K562 (cell line): Measurements from ENCODE around the gene MEF2D. TPM values are rescaled to one million over a fixed set of nuclear protein-coding genes. Genes with fewer than 3 reads are reported as not detected.

Source experiments
- CEBPB ChIP-seq: fragments of 450-650 bp; IDR thresholded peaks from 2 replicates; pipeline ENCODE4 v1.6.1; 2016; ENCODE audit warnings: missing genetic modification characterization, missing compliant biosample characterization
- CREBBP ChIP-seq: IDR thresholded peaks from one replicate; pipeline ENCODE4 v1.6.1; 2012; ENCODE audit warnings: low read depth, mild to moderate bottlenecking, control low read depth, inconsistent platforms, low read length
- CSDE1 ChIP-seq, 2 experiments: fragments of 450-650 bp; IDR thresholded peaks; 2 replicates each; pipeline ENCODE4 v1.6.1; 2016; ENCODE audit warnings: mild to moderate bottlenecking in 1 of 2
- DDX20 ChIP-seq: fragments of 450-650 bp; IDR thresholded peaks from 2 replicates; pipeline ENCODE4 v1.6.1; 2016; ENCODE audit warnings: missing genetic modification characterization, low read depth, mild to moderate bottlenecking, missing compliant biosample characterization, moderate library complexity
- GATAD2B ChIP-seq: fragments of 450-650 bp; IDR thresholded peaks from 2 replicates; pipeline ENCODE4 v1.6.1; 2017; ENCODE audit warnings: mild to moderate bottlenecking, borderline replicate concordance
- KDM4B ChIP-seq, 2 experiments: fragments of 450-650 bp in 1 of 2; sonication (generic) in 1 of 2; IDR thresholded peaks; 2 replicates each; pipeline ENCODE4 v1.6.1; 2016 to 2017; ENCODE audit warnings: borderline replicate concordance in 2 of 2, antibody characterized with exemption in 1 of 2, low read depth in 1 of 2, mild to moderate bottlenecking in 1 of 2
- NCOA1 ChIP-seq: fragments of 450-650 bp; IDR thresholded peaks from 2 replicates; pipeline ENCODE4 v1.6.1; 2016; ENCODE audit warnings: low read depth
- NCOR1 ChIP-seq: fragments of 450-650 bp; IDR thresholded peaks from 2 replicates; pipeline ENCODE4 v1.6.1; 2016; ENCODE audit warnings: mild to moderate bottlenecking, moderate library complexity
- OTX1 ChIP-seq: fragments of 450-650 bp; formaldehyde crosslinking; IDR thresholded peaks from 2 replicates; pipeline ENCODE4 v1.4.0; 2022; ENCODE audit warnings: mild to moderate bottlenecking
- PHTF2 ChIP-seq: fragments of 250-450 bp; sonication (Bioruptor Pico); IDR thresholded peaks from 2 replicates; pipeline ENCODE4 v1.5.0; 2021; ENCODE audit warnings: mild to moderate bottlenecking
- POLR2A ChIP-seq: fragments of 450-650 bp; conservative IDR thresholded peaks from 2 replicates; pipeline ENCODE4 v1.6.1; 2016
- RBM25 ChIP-seq: fragments of 200-400 bp; formaldehyde crosslinking; IDR thresholded peaks from 2 replicates; pipeline ENCODE4 v1.6.1; 2018; ENCODE audit warnings: low read length, low read depth, moderate library complexity; ENCODE audit not compliant: severe bottlenecking
- SMC3 ChIP-seq: conservative IDR thresholded peaks from 2 replicates; pipeline ENCODE4 v1.6.1; 2011; ENCODE audit warnings: low read depth, low read length, improper control_type of control experiment; ENCODE audit not compliant: insufficient read depth
- TCF3 ChIP-seq: sonication (generic); formaldehyde crosslinking; IDR thresholded peaks from 2 replicates; pipeline ENCODE4 v1.4.0; 2020; ENCODE audit warnings: mild to moderate bottlenecking, missing genetic modification reagents
- ZBTB17 ChIP-seq: fragments of 450-650 bp; formaldehyde crosslinking; IDR thresholded peaks from 2 replicates; pipeline ENCODE4 v1.4.0; 2020; ENCODE audit warnings: mild to moderate bottlenecking
- ZKSCAN8 ChIP-seq: fragments of 200-800 bp; sonication (Bioruptor generic); IDR thresholded peaks from 2 replicates; pipeline ENCODE4 v1.6.1; 2016; ENCODE audit warnings: missing genetic modification characterization, missing compliant biosample characterization
- ZNF134 ChIP-seq: fragments of 250-450 bp; sonication (Bioruptor Pico); conservative IDR thresholded peaks from 2 replicates; pipeline ENCODE4 v1.4.0; 2020
- ZNF589 ChIP-seq: fragments of 200-800 bp; sonication (Bioruptor generic); IDR thresholded peaks from 2 replicates; pipeline ENCODE4 v1.6.1; 2016; ENCODE audit warnings: low read depth, missing genetic modification characterization, missing compliant biosample characterization
- ZNF766 ChIP-seq: fragments of 200-800 bp; sonication (Bioruptor generic); conservative IDR thresholded peaks from 2 replicates; pipeline ENCODE4 v1.6.1; 2016; ENCODE audit warnings: missing genetic modification characterization, missing compliant biosample characterization
- polyA plus RNA-seq, 8 experiments: library from polyadenylated mRNA; depleted of rRNA in 4 of 8; stranded (reverse) in 5 of 8; unstranded in 3 of 8; fragments of >200 nt; fragmentation: Nextera tagmentation in 2 of 8; fragmentation: Illumina TruSeq in 1 of 8; extraction: Ambion mirVana in 2 of 8; extraction: Trizol in 1 of 8; gene quantifications; 2 replicates each; pipeline versions ENCODE4 v1.2.1 to v1.2.3, GENCODE V29; 2011 to 2014; ENCODE audit warnings: inconsistent platforms in 1 of 8, missing spikeins in 1 of 8
- total RNA-seq, 7 experiments: library from RNA; depleted of rRNA in 6 of 7; stranded (reverse); fragments of >200 nt in 6 of 7; fragmentation: Illumina TruSeq in 2 of 7; extraction: Trizol in 2 of 7; gene quantifications; 2 replicates each; pipeline versions ENCODE4 v1.2.1 to v1.2.3, GENCODE V29; 2011 to 2021; ENCODE audit warnings: low replicate concordance in 1 of 7
- TF ChIP-seq, protein P1 (sequence below), 2 experiments: fragments of 450-650 bp; IDR thresholded peaks; 2 replicates each; pipeline ENCODE4 v1.6.1; 2016
- TF ChIP-seq, protein P2 (sequence below): sonication (generic); formaldehyde crosslinking; IDR thresholded peaks from 2 replicates; pipeline ENCODE4 v1.8.0; 2023; ENCODE audit warnings: mild to moderate bottlenecking, missing genetic modification reagents
- TF ChIP-seq, protein P3 (sequence below): fragments of 150-350 bp; IDR thresholded peaks from 2 replicates; pipeline ENCODE4 v1.6.1; 2014; ENCODE audit warnings: low read depth, mild to moderate bottlenecking, low read length, borderline replicate concordance

MEF2D gene
- total and polyA plus RNA-seq, 9 of the 15 experiments (the other 6 are each of a cell fraction or from before 2014, with no cell fraction given): 0.10 to 19.5 (median 2.6) TPM

DNA sequence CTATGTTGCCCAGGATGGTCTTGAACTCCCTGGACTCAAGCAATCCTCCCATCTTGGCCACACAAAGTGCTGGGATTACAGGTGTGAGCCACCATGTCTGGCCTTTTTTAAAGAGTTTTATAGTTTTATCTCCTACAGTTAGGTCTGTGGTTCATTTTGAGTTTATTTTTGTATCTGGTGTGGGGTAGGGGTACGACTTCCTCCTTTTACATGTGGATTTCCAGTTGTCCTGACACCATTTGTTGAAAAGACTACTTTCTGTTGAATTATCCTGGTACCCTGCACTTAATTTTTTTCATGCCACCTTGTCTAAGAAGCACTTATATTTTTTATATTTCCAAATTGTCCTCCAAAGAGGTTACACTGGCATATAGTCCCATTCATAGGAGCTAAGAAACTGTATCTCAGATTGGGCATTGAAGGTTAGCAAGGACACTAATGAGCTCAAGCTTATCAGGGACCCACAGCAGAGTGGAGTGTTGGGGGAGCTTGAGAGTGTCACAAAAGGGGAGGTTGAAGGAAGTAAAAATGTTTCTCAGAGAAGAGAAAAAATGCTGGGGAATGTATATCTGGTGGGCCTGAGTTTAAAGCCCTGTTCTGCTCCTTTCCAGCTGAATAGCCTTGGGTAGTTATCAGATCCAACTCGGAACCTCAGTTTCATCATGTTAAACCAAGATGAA, 23.4 kb upstream of the MEF2D start (continued):
- TF ChIP-seq, protein P1, sequence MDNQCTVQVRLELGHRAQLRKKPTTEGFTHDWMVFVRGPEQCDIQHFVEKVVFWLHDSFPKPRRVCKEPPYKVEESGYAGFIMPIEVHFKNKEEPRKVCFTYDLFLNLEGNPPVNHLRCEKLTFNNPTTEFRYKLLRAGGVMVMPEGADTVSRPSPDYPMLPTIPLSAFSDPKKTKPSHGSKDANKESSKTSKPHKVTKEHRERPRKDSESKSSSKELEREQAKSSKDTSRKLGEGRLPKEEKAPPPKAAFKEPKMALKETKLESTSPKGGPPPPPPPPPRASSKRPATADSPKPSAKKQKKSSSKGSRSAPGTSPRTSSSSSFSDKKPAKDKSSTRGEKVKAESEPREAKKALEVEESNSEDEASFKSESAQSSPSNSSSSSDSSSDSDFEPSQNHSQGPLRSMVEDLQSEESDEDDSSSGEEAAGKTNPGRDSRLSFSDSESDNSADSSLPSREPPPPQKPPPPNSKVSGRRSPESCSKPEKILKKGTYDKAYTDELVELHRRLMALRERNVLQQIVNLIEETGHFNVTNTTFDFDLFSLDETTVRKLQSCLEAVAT (IDR thresholded peaks at IDR 0.05): no peak
- no peak for TF ChIP-seq GATAD2B
- peak; percentile 78 for TF ChIP-seq TCF3 (CRISPR knock-in tag)
- TF ChIP-seq ZBTB17 (CRISPR knock-in tag): no peak
- TF ChIP-seq KDM4B (IDR thresholded peaks at IDR 0.05; ENCODE audit: borderline replicate concordance in 2 of 2, low read depth in 1 of 2): no peak
- TF ChIP-seq DDX20 (tag): no peak
- TF ChIP-seq, protein P2, sequence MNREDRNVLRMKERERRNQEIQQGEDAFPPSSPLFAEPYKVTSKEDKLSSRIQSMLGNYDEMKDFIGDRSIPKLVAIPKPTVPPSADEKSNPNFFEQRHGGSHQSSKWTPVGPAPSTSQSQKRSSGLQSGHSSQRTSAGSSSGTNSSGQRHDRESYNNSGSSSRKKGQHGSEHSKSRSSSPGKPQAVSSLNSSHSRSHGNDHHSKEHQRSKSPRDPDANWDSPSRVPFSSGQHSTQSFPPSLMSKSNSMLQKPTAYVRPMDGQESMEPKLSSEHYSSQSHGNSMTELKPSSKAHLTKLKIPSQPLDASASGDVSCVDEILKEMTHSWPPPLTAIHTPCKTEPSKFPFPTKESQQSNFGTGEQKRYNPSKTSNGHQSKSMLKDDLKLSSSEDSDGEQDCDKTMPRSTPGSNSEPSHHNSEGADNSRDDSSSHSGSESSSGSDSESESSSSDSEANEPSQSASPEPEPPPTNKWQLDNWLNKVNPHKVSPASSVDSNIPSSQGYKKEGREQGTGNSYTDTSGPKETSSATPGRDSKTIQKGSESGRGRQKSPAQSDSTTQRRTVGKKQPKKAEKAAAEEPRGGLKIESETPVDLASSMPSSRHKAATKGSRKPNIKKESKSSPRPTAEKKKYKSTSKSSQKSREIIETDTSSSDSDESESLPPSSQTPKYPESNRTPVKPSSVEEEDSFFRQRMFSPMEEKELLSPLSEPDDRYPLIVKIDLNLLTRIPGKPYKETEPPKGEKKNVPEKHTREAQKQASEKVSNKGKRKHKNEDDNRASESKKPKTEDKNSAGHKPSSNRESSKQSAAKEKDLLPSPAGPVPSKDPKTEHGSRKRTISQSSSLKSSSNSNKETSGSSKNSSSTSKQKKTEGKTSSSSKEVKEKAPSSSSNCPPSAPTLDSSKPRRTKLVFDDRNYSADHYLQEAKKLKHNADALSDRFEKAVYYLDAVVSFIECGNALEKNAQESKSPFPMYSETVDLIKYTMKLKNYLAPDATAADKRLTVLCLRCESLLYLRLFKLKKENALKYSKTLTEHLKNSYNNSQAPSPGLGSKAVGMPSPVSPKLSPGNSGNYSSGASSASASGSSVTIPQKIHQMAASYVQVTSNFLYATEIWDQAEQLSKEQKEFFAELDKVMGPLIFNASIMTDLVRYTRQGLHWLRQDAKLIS (CRISPR knock-in tag): 0 out of 2 replicates have a peak, but pooled peaks have one; percentile 54
- no peak for TF ChIP-seq CEBPB (tag)
- no peak for TF ChIP-seq CSDE1 (IDR thresholded peaks at IDR 0.05)
- TF ChIP-seq POLR2A: no peak
- TF ChIP-seq ZNF134 (CRISPR knock-in tag): no peak
- no peak for TF ChIP-seq OTX1
- no peak for TF ChIP-seq SMC3
- no peak for TF ChIP-seq NCOA1
- TF ChIP-seq ZNF766: no peak
- TF ChIP-seq NCOR1: peak; percentile 63
- no peak for TF ChIP-seq RBM25
- TF ChIP-seq PHTF2 (CRISPR knock-in tag): no peak
- TF ChIP-seq, protein P3, sequence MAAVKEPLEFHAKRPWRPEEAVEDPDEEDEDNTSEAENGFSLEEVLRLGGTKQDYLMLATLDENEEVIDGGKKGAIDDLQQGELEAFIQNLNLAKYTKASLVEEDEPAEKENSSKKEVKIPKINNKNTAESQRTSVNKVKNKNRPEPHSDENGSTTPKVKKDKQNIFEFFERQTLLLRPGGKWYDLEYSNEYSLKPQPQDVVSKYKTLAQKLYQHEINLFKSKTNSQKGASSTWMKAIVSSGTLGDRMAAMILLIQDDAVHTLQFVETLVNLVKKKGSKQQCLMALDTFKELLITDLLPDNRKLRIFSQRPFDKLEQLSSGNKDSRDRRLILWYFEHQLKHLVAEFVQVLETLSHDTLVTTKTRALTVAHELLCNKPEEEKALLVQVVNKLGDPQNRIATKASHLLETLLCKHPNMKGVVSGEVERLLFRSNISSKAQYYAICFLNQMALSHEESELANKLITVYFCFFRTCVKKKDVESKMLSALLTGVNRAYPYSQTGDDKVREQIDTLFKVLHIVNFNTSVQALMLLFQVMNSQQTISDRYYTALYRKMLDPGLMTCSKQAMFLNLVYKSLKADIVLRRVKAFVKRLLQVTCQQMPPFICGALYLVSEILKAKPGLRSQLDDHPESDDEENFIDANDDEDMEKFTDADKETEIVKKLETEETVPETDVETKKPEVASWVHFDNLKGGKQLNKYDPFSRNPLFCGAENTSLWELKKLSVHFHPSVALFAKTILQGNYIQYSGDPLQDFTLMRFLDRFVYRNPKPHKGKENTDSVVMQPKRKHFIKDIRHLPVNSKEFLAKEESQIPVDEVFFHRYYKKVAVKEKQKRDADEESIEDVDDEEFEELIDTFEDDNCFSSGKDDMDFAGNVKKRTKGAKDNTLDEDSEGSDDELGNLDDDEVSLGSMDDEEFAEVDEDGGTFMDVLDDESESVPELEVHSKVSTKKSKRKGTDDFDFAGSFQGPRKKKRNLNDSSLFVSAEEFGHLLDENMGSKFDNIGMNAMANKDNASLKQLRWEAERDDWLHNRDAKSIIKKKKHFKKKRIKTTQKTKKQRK: no peak
- TF ChIP-seq ZNF589 (CRISPR knock-in tag): no peak
- TF ChIP-seq ZKSCAN8: no peak
- no peak for TF ChIP-seq CREBBP
